Kidney (tissue), 14 donors: ENCODE data around the gene GNA12. TPM values are rescaled to one million over a fixed set of nuclear protein-coding genes. Genes with fewer than 3 reads are reported as not detected.

Source experiments
- DNase-seq, 5 donors: peaks; one replicate each; pipeline ENCODE4 v3.0.0-alpha.2; 2013 to 2020
- FAIRE-seq: peaks from 2 replicates; lab custom pipeline; 2012; peaks lifted over from hg19 to GRCh38; lab: Jason Lieb, UNC
- H3K27ac ChIP-seq, 2 donors: one replicate each; pipeline ENCODE4 v1.7.0; 2013; ENCODE audit warnings: low read depth in 2 of 2, low read length in 2 of 2, inconsistent platforms in 1 of 2
- H3K27me3 ChIP-seq: one replicate; pipeline ENCODE4 v1.7.1; 2013; ENCODE audit warnings: low read length, inconsistent platforms; ENCODE audit not compliant: control insufficient read depth, insufficient read depth
- H3K36me3 ChIP-seq, 3 donors: one replicate each; pipeline versions ENCODE4 v1.7.0 to v1.7.1; 2013; ENCODE audit warnings: low read length in 3 of 3, control low read depth in 1 of 3, inconsistent platforms in 1 of 3; ENCODE audit not compliant: insufficient read depth in 3 of 3, control insufficient read depth in 2 of 3
- H3K4me1 ChIP-seq, 3 donors: one replicate each; pipeline versions ENCODE4 v1.7.0 to v1.7.1; 2013; ENCODE audit warnings: low read length in 3 of 3, inconsistent platforms in 1 of 3, low read depth in 1 of 3; ENCODE audit not compliant: control insufficient read depth in 2 of 3, insufficient read depth in 2 of 3
- H3K4me3 ChIP-seq, 3 donors: one replicate each; pipeline versions ENCODE4 v1.7.0 to v1.8.1; 2013; ENCODE audit warnings: low read length in 3 of 3, control low read depth in 1 of 3, inconsistent platforms in 1 of 3
- H3K9ac ChIP-seq, 3 donors: one replicate each; pipeline versions ENCODE4 v1.7.0 to v1.7.1; 2013; ENCODE audit warnings: low read length in 3 of 3, control low read depth in 1 of 3, inconsistent platforms in 1 of 3
- H3K9me3 ChIP-seq, 3 donors: one replicate each; pipeline versions ENCODE4 v1.7.0 to v1.7.1; 2013; ENCODE audit warnings: low read length in 3 of 3, control low read depth in 1 of 3, inconsistent platforms in 1 of 3; ENCODE audit not compliant: control insufficient read depth in 2 of 3, insufficient read depth in 1 of 3
- intact Hi-C: fragments of 100-400 bp; cut with DNase I; formaldehyde crosslinking; loops from one replicate; pipeline ENCODE4 v1.11.1; 2022
- polyA plus RNA-seq: library from polyadenylated mRNA; stranded (reverse); fragments of 350-450 nt; fragmentation: Illumina TruSeq; extraction: RNeasy Lipid Tissue Mini Kit (QIAGEN cat#74804); gene quantifications from one replicate; pipeline ENCODE4 v1.2.3, GENCODE V29; 2014; ENCODE audit warnings: low read depth, low replicate concordance; ENCODE audit not compliant: insufficient read depth
- total RNA-seq: library from RNA; stranded (reverse); fragmentation: NEBNext Ultra II Directional; extraction: Animal tissue kit (Norgen Biotek cat#: 25700); gene quantifications from one replicate; pipeline ENCODE4 v1.2.1, GENCODE V29; 2021
- TF ChIP-seq, protein P1 (sequence below): IDR thresholded peaks from 3 replicates; pipeline ENCODE4 v1.5.1; 2012; ENCODE audit warnings: mild to moderate bottlenecking, moderate library complexity, borderline replicate concordance; ENCODE audit not compliant: insufficient read depth; ENCODE audit errors: extremely low read depth
- donor health status: control.
- donor health status: control.
- donor health status: control.
- donor health status: control.
- donor health status: control.
- donor health status: DM: yes; HTN: yes; CAD: no.
- donor health status: Normal renal cell carcinoma (clear cell type).

Gene GNA12
- total and polyA plus RNA-seq, 2 donors from 2014 or later, result 16.5 to 41.1 TPM

DNA sequence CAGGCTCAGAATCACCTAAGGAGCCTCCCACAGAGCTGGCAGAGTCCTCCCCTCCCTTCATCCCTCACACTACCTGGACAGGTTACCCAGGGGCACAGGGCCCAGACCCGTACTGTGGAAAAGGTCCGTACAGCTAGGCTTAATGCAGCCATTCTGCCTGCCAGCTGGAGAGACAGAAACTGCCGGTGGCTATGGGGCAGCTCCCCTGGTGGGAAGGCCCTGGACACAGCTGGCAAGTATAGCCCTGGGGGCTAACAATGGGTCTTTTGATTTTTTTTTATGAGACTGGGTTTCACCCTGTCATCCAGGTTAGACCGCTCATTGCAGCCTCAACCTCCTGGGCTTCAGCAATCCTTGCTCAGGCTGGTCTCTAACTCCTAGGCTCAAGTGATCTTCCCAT, 68.3 kb downstream of the GNA12 start:
- Histone ChIP-seq H3K4me3 (no peak overlapping the region), H3K4me1 (no peaks in the 10 kb centered on the region), H3K27ac (no peak overlapping the region), H3K9me3 (no peaks in the 10 kb centered on the region), H3K9ac (no peak overlapping the region), H3K27me3 (no peaks in the 10 kb centered on the region), H3K36me3 (peaks cover 0 to 4% (median 0%) of the 10 kb centered on the region in 3 donors)
- no peak for DNase-seq
- intact Hi-C loops, result no loop called here
- FAIRE-seq, result no peak
- TF ChIP-seq, protein P1, sequence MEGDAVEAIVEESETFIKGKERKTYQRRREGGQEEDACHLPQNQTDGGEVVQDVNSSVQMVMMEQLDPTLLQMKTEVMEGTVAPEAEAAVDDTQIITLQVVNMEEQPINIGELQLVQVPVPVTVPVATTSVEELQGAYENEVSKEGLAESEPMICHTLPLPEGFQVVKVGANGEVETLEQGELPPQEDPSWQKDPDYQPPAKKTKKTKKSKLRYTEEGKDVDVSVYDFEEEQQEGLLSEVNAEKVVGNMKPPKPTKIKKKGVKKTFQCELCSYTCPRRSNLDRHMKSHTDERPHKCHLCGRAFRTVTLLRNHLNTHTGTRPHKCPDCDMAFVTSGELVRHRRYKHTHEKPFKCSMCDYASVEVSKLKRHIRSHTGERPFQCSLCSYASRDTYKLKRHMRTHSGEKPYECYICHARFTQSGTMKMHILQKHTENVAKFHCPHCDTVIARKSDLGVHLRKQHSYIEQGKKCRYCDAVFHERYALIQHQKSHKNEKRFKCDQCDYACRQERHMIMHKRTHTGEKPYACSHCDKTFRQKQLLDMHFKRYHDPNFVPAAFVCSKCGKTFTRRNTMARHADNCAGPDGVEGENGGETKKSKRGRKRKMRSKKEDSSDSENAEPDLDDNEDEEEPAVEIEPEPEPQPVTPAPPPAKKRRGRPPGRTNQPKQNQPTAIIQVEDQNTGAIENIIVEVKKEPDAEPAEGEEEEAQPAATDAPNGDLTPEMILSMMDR, result no peak

DNA sequence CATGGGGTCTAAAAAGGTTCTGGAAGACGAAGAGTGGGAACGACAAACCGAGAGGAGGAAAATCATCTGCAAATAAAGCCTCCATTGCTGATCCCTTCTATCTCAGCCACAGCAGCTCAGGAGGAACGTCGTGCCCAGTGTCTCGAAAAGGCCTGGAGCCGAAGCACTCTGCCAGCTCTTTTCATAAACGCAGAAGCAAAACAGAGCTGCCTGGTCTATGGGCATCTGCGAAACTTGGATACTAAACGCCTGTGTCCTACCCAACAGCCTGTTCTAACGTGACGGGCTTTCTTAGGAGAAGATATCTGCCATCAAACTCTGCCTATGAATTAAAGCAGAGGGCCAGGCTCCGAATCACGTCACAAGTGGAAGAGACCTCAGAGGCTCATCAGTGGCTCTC, 68.7 kb downstream of the GNA12 start:
- H3K4me3 ChIP-seq, result no peak overlapping the region
- H3K36me3 ChIP-seq, result peaks cover 0 to 4% (median 0%) of the 10 kb centered on the region in 3 donors
- TF ChIP-seq, protein P1, result no peak
- no peaks in the 10 kb centered on the region for H3K9me3 ChIP-seq
- H3K27me3 ChIP-seq, result no peaks in the 10 kb centered on the region
- FAIRE-seq (no peak), DNase-seq (no peak)
- H3K27ac ChIP-seq, result no peak overlapping the region
- no peaks in the 10 kb centered on the region for H3K4me1 ChIP-seq
- no peak overlapping the region for H3K9ac ChIP-seq
- intact Hi-C loops, result no loop called here

DNA sequence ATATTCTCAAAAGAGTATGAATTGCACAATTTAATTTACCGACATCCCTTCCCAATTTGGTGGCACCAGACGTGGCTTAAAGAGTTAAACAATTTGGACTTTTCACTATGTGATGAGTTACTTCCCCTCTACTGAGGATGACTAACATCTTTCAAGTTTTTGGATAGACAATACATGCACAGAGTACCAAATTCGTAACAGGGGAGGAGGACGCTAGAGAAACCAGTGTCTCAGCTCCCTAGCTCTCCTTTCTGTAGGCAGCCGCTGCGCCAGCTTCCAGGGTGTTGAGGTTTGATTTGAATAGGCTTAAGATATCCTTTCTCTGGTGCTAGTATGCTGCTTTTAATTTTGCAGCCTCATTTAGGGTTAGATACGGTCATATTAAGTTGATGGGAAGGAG, 69.2 kb downstream of the GNA12 start:
- TF ChIP-seq, protein P1, result no peak
- Histone ChIP-seq H3K27me3 (no peaks in the 10 kb centered on the region), H3K36me3 (peaks cover 0 to 4% (median 0%) of the 10 kb centered on the region in 3 donors), H3K4me1 (no peaks in the 10 kb centered on the region), H3K4me3 (no peak overlapping the region), H3K9ac (no peak overlapping the region), H3K9me3 (no peaks in the 10 kb centered on the region), H3K27ac (no peak overlapping the region)
- no peak for FAIRE-seq
- no peak for DNase-seq
- intact Hi-C loops, result no loop called here

DNA sequence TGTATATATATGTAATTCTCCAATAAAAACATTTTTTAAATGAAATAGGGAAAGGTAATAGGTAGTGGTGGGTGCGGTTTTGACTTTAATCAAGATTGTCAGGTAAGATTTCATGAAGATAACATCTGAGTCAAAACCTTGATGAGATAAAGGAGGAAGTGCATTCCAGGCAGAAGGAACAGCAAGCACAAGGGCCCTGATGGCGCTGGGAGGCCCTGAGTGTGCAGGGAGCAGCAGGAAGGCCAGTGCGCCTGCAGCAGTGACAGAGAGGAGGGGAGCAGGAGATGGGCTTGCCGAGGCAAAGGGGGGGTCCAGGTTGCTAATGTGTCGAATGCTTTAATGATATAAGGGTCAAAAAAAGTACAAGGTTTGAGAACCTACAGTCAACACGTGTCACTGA, 69.8 kb downstream of the GNA12 start:
- DNase-seq (no peak), FAIRE-seq (no peak)
- Histone ChIP-seq H3K4me3 (no peak overlapping the region), H3K36me3 (peaks cover 0 to 4% (median 0%) of the 10 kb centered on the region in 3 donors), H3K27me3 (no peaks in the 10 kb centered on the region), H3K27ac (no peak overlapping the region), H3K4me1 (no peaks in the 10 kb centered on the region), H3K9ac (no peak overlapping the region), H3K9me3 (no peaks in the 10 kb centered on the region)
- TF ChIP-seq, protein P1, result no peak
- intact Hi-C loops, result no loop called here
